HG02798 (cell line): Measurements from ENCODE around the gene HIPK2.

Experiments
- ATAC-seq: cut with Tn5 transposase; IDR thresholded peaks from one replicate; pipeline ENCODE4 v1.9.1; 2021; ENCODE audit warnings: mild to moderate bottlenecking; ENCODE audit not compliant: unreplicated experiment, poor library complexity

HIPK2 gene

DNA sequence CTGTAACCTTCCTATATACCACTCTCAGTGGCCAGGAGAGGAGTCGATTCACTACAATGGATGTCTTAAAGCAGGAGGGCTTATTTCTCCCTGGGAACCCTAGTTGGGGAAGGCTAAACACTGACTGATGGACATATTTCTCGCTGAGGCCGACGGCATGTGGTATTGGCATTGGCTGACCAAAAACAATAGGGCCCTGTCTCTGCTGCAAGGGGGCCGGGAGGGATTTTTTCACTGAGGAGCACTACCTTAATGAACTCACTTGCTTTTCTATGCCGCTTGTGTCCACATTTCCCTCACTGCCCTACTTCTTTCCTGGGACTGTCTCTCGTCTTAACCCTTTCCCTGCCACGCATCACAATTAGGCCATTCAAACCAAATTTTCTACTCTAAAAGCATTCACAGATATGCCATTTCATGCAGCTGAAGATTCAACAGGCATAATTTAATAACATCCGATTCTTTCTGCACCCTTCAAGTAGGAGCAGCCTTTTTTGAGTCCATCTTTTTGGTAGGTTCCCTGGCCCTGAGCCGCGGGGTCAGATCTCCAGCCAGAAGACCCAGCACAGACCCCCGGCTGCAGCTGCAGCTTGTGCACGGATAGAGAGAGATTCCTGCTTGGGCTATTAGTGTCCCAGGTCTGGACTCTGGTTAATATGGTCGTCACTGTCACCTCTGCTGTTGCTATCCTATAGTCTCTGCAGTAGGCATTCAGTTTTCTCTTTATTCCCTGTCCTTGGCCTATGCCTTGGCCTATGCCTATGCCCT, 118.7 kb downstream of the HIPK2 start:
- ATAC-seq: no peak

DNA sequence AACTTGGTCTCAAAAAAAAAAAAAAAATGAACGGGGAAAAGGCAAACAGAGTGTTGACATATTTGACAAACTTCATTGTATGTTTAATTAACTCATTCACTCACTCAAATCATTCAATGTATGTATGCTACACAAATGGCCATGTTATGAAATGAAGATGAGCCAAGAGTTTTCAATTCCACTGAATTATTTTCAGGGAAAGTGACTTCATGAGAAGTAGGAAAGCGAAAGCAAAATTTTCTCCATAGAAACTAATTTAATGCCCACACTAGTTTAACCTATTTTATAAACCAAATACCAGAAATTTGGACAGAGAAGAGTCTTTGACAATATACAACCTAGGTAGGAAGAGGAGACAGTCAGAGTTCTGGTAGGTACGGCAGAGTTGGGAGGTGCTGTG, 119.5 kb downstream of the HIPK2 start:
- ATAC-seq: no peak

DNA sequence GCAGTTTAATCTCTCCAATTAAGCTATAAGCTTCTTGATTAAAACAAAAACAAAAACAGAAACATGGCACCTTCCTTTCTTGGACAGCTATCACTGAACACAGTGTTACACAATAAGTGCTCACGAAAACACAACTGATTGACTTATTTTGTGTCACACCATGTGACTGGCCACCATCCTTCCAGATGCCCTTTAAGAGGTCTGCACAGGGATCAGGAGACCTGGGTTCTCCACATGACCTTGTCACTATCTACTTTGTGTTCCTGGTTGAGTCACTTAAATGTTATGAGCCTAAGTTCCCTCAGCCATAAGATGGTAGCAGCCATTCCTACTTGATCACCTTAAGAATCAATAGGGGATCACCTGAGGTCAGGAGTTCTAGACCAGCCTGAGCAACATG, 120.1 kb downstream of the HIPK2 start:
- ATAC-seq: no peak

DNA sequence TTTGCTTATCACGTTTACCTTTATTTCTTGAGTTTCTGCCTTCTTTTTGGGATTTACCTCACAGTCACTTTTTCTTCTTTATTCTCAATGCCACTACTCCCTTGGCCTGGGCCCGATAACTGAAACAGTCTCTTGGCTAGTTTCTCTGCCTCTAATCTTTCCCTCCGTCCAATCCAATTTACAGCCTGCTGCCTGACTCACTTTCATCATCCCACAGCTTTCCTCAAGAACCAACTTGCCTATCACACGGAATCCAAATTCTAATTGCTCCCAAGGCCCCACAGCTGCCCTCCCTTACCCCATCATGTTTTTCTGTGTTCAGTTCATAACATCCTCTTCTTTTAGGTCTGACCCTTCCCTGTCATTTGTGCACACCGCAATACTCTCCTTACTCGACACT, 121.4 kb downstream of the HIPK2 start:
- no peak for ATAC-seq

DNA sequence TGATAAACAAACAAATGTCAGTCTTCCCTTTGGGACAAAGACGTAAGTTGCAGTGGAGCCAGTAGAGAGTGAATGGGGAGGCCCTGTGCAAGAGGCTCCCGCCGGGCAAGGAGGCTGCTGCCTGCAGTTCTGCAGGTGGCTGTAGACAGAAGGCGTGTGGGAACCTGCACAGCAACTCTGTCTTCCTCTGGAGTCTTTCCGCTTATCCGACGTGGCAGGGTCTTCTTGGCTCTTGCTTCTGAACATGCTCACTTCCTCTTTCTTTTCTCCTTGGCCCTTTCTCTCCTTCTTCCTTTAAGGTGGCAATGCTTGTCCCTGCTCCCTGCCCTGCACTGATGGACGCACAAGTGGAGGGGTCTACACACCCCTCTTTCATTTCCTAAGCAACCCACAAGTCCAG, 122.5 kb downstream of the HIPK2 start:
- ATAC-seq: no peak

DNA sequence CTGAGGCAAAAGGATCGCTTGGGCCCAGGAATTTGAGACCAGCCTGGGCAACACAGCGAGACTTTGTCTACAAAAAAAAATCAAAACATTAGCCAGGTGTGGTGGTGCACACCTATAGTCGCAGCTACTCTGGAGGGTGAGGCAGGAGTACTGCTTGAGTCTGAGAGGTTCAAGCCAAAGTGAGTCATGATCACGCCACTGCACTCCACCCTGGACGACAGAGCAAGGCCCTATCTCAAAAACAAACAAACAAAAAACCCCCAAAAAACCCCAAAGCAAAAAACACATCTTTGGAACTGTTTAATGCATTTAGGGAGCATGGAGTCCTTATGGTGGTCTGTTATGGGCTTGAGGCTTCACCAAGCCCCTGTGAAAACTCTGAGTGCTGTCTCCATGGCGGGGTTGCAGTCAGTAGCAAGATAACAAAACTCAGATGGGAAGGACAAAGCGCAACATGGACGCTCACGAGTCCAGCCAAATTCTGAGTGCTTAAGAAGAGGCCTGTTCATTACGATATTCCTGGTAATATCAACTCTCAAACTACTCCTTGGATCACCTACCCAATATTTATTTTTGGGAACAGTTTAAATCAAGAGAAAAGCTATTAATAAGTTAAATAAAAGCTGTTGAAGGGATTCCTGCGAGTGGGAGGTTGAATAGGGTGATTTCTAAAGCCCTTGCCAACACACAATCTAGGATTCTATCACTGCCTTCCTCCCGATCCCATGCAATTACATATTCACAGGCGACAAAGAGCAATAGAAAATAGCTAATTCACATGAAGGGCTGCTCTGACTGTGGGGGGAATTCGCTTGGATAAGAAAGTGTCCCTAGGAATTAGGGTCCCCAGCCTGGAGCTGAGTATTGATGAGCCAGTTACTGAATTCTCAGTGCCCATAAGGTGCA, 123.3 kb downstream of the HIPK2 start:
- ATAC-seq: no peak

DNA sequence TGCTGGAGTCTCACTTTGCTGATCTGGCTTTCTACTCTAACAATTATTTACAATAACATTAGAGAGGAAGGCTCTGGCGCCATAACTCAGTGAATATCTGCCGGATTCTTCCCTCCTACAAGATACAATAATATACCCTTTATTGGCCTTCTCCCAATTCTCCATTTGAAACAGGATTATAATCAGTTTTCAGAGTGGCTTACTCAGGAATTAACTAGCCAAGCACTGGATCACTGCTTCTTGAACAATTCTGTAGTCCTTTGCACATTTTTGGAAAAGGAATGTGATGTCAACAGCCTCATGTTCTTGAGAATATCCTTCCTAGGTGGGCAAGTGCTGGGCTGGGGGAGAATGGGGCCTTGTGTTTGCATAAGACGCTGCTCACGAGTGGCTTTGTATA, 125.9 kb downstream of the HIPK2 start:
- ATAC-seq: no peak

DNA sequence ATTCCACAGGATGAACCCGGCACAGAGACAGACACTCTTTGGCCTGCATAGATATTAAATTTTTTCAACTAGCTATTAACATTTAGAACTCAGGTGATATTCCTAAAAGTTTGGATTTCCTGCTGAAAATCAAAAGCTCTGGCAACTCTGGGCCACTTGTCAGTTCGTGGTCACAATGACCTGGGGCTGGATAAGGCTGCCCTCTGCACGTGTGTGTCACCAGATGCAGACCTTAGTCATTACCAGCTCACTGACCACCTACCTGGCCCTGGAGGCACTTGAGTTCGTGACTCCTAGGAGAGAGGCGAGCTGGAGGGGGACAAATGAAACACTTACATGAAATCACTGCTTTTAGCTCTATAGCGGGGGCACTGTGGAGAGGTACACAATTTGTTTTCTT, 126.5 kb downstream of the HIPK2 start:
- ATAC-seq: no peak

DNA sequence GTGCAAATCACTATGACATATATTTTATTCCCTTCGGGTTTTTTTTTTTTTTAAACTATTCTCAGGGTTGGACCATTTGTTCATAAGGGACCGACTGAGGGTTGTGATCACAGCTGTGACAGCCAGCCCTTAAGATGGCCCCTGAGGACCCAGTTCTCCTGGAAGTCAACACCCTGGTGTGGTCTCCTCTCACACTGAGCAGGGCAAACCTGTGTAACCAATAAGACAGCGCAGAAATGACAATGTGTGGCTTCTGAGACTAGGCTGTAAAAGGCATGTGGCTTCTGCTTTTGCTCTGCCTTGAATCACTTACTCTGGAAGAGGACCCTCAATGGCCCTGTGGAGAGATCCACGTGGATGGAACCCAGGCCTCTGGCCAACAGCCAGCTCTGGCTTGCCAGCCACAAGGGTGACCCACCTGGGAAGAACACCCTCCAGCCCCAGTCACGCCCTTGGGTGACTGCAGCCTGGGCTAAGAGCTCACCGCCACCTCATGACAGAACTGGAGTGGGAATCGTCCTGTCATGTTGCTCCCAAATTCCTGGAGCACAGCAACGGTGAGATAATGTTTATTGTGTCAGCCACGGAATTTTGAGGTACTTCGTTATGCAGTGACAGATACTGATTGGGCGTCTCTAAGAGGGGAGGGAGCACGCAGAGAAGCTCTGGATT, 127.2 kb downstream of the HIPK2 start:
- no peak for ATAC-seq

DNA sequence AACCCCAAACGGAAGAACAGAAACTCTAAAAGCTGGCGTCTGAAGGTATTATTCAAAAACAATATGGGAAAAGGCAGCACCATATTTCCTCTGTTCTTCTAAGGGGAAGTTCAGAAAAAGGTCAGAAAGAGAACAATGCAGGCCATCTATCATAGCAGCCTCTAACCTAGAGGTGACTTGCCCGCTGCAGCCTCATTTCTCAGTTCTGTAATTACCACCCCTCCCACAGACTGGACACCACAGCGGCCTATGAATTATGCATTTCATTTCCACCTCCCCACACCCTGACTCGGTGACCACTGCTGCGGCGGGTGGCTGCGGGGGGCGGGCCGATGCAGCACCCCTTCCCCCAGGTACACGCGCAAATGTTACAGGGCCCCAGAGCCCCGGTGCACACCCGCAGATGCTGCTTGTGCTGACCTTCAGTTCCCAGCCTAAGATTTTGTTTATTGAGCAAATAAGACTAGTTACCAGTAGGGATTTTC, 128.8 kb downstream of the HIPK2 start:
- ATAC-seq: peak; percentile 86

DNA sequence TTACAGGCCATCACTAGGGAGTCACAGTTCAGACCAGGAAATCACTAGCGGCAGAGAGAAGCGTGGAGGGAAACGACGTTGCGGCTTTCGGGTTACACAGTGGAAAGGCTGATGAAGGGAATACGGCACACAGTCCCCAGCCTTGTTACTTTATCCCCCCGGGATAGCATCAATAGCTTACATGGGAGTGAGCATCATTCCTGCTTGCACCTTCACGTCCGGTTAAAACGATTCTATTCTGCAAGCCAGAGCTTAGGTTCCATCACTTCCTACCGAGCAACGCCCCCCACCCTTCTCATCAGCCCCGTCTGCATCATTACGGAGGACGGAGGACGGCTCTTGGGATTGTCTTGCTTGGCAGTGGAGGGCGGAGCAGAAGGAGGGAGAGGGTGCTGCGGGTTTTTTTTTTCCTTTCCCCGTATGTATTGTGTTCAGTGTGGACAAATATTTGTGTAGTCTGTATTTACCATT, 129.4 kb downstream of the HIPK2 start:
- ATAC-seq: no peak

DNA sequence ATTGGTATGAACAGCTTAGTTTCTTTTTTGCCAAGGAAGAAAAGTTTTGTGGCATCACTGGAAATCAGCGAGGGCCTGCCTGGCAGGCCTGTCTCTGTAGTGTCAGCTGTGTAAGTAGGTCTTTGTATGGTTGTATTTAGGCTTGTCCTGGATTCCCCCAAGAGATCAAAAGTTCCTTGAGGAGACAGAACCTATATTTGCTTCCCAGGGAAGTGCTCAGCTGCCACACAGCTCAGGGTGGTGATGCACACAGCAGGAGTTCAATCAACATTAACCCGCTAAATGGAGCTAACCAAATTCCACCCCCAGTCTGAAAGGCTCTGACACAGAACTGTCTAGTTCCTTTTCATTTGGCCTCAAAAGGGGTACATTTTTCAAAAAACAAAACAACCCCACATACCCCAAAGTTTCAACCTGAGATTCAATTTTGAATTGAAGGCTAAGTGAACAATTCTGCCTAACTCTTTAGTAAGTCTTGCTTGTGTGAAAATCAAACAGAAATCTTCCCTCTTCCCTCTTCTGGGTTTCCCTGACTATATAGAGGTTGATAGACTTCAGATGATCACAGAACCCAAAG, 129.9 kb downstream of the HIPK2 start:
- ATAC-seq: no peak

DNA sequence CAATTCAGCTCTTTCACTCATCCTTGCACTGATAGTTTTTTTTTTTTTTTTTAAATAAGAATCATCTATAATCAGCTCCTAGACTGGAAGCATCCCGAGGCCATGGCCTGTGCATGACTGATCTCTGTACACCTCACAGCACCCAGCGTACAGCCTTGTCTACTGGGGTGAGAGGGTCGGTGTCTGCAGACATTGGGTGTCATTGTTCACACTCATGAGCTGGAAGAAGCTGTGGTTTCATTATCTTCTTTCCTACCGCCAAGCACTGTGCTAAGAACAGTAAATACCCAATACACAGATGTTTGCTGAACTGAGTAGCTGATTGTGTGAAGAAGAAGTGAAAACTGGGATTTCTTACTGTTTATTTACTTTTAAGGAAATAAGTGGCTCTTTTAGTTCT, 130.7 kb downstream of the HIPK2 start:
- ATAC-seq: no peak

DNA sequence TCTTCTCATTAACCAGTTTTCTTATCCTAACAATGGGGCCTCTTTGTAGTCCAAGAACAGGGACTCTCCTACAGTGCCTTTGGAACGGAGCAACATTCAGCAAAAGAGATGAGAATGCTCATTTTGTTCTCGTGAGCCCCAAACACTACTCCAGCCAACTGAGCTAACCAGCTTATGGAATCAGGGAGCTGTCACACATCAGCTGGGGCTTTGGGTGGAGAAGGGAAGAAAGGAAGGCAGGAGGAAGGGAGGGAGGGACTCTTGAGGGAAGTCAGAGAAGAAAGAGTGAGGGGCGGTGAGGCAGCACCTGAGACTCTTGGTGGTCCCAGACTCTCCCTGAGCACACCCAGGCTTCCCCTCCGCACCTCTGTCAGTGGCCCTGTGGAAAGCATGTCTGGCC, 131.2 kb downstream of the HIPK2 start:
- ATAC-seq: no peak

DNA sequence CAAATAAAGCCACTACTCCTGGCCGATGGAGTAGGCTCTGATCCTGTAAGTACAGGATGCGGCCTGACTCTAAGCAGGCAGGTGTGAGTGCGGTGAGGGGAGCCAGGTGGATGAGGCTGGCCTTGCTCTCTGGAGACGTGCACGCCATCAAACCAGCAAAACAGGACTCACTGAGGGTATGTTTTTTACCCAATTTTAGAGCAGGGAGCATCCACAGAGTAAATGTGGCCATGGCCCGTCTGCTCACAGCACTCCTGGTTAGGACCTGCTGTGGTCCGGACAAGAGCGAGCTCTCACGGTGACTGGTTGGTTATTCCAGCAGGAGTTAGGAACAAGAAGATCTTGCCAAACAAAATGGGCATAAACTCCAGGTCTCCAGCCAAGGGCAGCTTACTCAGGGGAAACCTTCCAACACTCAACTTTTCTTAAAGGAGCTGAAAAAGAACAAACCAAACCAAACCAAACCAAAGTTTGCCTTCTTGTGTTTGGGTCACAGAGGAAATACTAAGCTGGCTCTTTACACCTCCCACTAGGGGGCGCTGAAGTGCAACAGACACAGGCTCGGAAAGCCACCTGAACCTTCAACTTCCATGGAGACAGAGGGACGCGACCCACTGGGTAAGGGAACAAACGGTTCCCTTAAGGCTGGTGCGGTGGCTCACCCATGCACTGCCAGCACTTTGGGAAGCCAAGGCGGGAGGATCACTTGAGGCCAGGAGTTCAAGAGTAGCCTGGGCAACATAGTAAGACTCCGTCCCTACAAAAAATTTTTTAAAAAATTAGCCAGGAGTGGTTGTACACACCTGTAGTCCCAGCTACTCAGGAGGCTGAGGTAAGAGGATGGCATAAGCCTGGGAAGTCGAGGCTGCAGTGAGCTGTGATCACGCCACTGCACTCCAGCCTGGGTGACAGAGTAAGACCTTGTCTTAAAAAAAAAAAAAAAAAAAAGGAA, 131.9 kb downstream of the HIPK2 start:
- ATAC-seq: no peak

DNA sequence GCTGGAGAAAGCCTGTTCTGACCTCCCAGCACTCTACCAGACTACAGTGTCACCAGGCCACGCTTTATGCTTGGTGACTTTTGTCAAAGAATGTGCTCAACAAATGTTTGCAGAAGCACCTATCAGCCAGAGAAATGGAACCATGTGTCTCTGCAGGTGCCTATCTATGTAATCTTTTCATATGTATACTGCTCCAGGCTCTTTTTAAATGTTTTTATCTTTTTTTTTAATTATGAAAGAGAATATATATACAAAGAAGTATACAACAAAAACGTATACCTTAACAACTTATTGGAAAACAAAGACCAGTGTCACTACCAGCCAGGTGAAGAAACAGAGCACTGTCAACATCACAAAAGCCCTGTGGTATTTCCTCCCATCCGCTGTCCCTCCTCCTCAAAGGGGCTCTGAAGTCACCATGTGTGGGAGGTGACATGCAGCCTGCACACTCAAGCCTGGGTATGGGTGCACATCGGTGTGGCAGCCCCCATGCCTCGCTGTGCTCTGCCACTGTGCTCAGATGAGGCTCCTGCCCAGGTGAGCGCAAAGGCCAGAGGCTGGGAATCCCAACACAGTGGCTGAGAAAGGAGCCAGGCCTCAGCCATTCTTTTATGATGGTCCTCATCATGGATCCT, 133.7 kb downstream of the HIPK2 start:
- ATAC-seq: no peak

DNA sequence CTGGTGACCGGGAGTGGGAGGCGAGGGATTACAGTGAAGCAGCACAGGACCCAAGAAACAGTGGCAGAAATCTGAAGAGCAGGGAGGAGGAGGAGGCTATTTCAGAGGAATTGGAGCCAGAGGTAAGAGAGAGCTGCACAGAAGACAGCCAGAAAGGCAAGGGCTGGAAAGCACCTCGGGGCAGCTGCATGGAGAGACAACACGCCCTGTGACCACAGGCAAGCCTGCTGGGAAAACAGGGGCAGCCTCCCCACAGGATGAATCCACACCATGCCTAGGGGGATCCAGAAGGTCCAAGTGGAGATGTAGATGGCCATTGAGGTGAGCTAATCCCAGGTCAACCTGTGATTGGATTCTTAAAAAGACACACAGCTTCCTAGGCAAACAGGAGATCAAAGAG, 135.5 kb downstream of the HIPK2 start:
- ATAC-seq: no peak

DNA sequence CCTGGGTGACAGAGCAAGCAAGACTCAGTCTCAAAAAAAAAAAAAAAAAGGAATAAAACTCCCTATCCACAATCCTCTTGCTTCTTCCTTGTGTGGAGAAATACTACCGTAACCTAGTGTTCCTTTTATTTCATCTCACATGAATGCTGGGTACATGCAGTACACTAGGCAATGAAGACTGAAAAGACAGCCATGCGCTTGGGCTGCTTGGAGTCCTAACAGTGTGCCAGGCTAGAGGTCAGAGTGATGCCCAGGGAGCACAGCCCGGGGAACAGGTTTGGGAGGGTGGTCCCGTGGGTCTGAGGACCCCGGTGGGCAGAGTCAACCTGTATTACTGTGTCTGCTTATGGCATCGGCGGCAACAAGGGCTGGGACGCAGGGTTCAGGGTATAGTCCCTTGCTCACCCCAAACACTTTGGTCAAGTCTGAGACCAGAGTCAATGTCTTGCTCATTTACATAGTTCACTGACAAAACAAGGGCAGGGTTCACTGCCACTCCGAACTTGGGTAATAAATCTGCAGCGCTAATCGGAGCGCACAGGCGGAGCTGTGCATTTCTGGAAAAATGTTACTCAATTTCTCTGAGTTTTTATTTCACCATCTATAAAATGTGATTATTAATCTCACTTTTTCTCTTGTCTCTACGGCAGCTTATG, 136.3 kb downstream of the HIPK2 start:
- no peak for ATAC-seq
